HEK293T (cell line): ENCODE measurements around the gene CLK3.

Source experiments
- ARNT ChIP-seq: fragments of 450-650 bp; IDR thresholded peaks from 2 replicates; pipeline ENCODE4 v1.6.1; 2017; ENCODE audit warnings: mild to moderate bottlenecking
- ELF4 ChIP-seq: fragments of 450-650 bp; IDR thresholded peaks from 2 replicates; pipeline ENCODE4 v1.6.1; 2017; ENCODE audit warnings: antibody characterized with exemption
- FOXM1 ChIP-seq: fragments of 450-650 bp; IDR thresholded peaks from 2 replicates; pipeline ENCODE4 v1.6.1; 2017; ENCODE audit warnings: mild to moderate bottlenecking, borderline replicate concordance
- HDGF ChIP-seq: fragments of 450-650 bp; IDR thresholded peaks from 2 replicates; pipeline ENCODE4 v1.6.1; 2017; ENCODE audit warnings: antibody characterized with exemption, borderline replicate concordance
- LEF1 ChIP-seq: fragments of 450-650 bp; IDR thresholded peaks from 2 replicates; pipeline ENCODE4 v1.6.1; 2017; ENCODE audit warnings: mild to moderate bottlenecking, borderline replicate concordance
- NFRKB ChIP-seq: fragments of 450-650 bp; IDR thresholded peaks from 2 replicates; pipeline ENCODE4 v1.6.1; 2016; ENCODE audit warnings: mild to moderate bottlenecking, moderate library complexity
- SP1 ChIP-seq: fragments of 450-650 bp; IDR thresholded peaks from 2 replicates; pipeline ENCODE4 v1.6.1; 2017
- SUZ12 ChIP-seq: fragments of 450-650 bp; IDR thresholded peaks from 2 replicates; pipeline ENCODE4 v1.6.1; 2016; ENCODE audit warnings: mild to moderate bottlenecking
- TARDBP ChIP-seq: fragments of 450-650 bp; IDR thresholded peaks from 2 replicates; pipeline ENCODE4 v1.6.1; 2016

DNA sequence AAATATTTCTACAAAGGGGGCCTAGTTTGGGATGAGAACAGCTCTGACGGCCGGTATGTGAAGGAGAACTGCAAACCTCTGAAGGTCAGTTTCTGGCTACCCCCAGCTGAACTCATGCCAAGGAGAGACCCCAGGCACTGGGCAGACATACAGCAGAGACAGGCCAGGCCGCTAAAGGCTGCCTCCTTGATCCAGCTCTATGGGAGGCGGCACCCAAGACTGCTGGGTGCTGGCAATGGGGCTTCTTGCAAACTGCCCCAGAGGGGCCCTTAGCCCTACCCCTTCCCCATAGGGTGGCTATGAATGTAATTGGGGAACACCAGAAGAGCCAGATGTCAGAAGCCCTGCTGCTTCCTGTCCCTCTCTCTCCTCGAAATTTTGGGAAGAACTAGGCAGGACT, 13.3 kb downstream of the CLK3 start:
- TF ChIP-seq SP1 (no peak), SUZ12 (no peak), LEF1 (no peak), FOXM1 (no peak), ARNT (no peak), TARDBP (no peak), NFRKB (no peak), ELF4 (no peak), HDGF (no peak)
